Measurements from ENCODE around the gene GPRIN1. TPM values are rescaled to one million over a fixed set of nuclear protein-coding genes. Genes with fewer than 3 reads are reported as not detected.

GPRIN1 gene
- total and polyA plus RNA-seq, 2 donors (not counting 1 experiment from before 2014, with no cell fraction given), result 1.9 to 6.3 TPM

DNA sequence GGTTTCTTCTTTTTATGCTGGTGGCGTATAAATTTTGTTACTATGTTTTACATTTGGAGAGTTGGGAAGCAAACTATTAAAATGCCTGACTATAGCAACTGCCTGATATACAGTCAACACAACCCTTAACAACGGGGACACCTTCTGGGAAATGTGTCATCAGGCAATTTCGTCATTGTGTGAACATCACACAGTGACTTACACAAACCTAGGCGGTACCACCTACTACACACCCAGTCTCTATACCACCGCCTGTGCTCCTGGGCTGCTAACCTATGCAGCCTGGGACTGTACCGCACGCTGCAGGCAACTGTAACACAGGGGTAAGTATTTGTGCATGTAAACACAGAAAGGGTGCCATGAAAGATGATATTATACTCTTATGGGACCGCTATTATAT lies 62.2 kb downstream of the GPRIN1 start:
- Histone ChIP-seq H3K4me1 (ENCODE audit: control insufficient read depth, extremely low read depth, insufficient read depth, low read length) (peaks cover 5% of the 10 kb centered on the region), H3K4me3 (replicated peaks in 1 of 4; ENCODE audit: control extremely low read depth in 1 of 4, insufficient read depth in 1 of 4, low read depth in 3 of 4, low read length in 4 of 4) (no peak overlapping the region), H3K27ac (ENCODE audit: insufficient read depth, low read length) (no peak overlapping the region), H3K36me3 (ENCODE audit: control insufficient read depth, insufficient read depth, low read length) (no peaks in the 10 kb centered on the region), H3K9me3 (ENCODE audit: control insufficient read depth, insufficient read depth, low read depth, low read length) (no peaks in the 10 kb centered on the region), H3K27me3 (ENCODE audit: control insufficient read depth, insufficient read depth, low read length) (no peaks in the 10 kb centered on the region), H3K4me2 (ENCODE audit: extremely low read depth, insufficient read depth, low read length) (no peak overlapping the region), H3K9ac (ENCODE audit: insufficient read depth, low read length) (no peak overlapping the region), H4K20me1 (ENCODE audit: control insufficient read depth, extremely low read depth, insufficient read depth, low read length) (no peaks in the 10 kb centered on the region), H2AFZ (ENCODE audit: low read length) (no peak overlapping the region), H3K79me2 (ENCODE audit: control insufficient read depth, insufficient read depth, low read length) (no peaks in the 10 kb centered on the region)
- no peak for DNase-seq (ENCODE audit: low read depth in 2 of 2)
- no peak for TF ChIP-seq EZH2 (IDR thresholded peaks at IDR 0.05; ENCODE audit: low read length, missing control alignments)
- TF ChIP-seq, protein P1, sequence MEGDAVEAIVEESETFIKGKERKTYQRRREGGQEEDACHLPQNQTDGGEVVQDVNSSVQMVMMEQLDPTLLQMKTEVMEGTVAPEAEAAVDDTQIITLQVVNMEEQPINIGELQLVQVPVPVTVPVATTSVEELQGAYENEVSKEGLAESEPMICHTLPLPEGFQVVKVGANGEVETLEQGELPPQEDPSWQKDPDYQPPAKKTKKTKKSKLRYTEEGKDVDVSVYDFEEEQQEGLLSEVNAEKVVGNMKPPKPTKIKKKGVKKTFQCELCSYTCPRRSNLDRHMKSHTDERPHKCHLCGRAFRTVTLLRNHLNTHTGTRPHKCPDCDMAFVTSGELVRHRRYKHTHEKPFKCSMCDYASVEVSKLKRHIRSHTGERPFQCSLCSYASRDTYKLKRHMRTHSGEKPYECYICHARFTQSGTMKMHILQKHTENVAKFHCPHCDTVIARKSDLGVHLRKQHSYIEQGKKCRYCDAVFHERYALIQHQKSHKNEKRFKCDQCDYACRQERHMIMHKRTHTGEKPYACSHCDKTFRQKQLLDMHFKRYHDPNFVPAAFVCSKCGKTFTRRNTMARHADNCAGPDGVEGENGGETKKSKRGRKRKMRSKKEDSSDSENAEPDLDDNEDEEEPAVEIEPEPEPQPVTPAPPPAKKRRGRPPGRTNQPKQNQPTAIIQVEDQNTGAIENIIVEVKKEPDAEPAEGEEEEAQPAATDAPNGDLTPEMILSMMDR (conservative IDR thresholded peaks at IDR 0.05 in 1 of 2, IDR thresholded peaks at IDR 0.05 in 1 of 2; ENCODE audit: low read depth in 1 of 2, low read length in 2 of 2), result no peak

Other genes with a start within 250 kb of the GPRIN1 start
- 59.1 and 89.5 TPM in 2 replicates for gene KIAA1191, start 248.4 kb downstream of the GPRIN1 start, total RNA-seq
- gene KIAA1191, start 248.4 kb downstream of the GPRIN1 start, polyA plus RNA-seq, result 101 and 107 TPM in 2 replicates
- 9.8 and 11.1 TPM in 2 replicates for gene ARL10, start 244.7 kb downstream of the GPRIN1 start, total RNA-seq
- gene ARL10, start 244.7 kb downstream of the GPRIN1 start, polyA plus RNA-seq, result 3.0 and 3.4 TPM in 2 replicates
- gene NOP16, start 221.6 kb downstream of the GPRIN1 start, total RNA-seq, result 10.3 and 11.1 TPM in 2 replicates
- 26.3 and 49.7 TPM in 2 replicates for gene NOP16, start 221.6 kb downstream of the GPRIN1 start, polyA plus RNA-seq
- 41.6 and 54.7 TPM in 2 replicates for gene HIGD2A, start 221.4 kb downstream of the GPRIN1 start, total RNA-seq
- gene HIGD2A, start 221.4 kb downstream of the GPRIN1 start, polyA plus RNA-seq, result 77.6 and 94.9 TPM in 2 replicates
- 74.2 and 94.3 TPM in 2 replicates for gene CLTB, start 193.6 kb downstream of the GPRIN1 start, total RNA-seq
- gene CLTB, start 193.6 kb downstream of the GPRIN1 start, polyA plus RNA-seq, result 90.8 and 116 TPM in 2 replicates
- 35.4 and 38.5 TPM in 2 replicates for gene FAF2, start 161.8 kb downstream of the GPRIN1 start, total RNA-seq
- gene FAF2, start 161.8 kb downstream of the GPRIN1 start, polyA plus RNA-seq, result 54.7 and 55.5 TPM in 2 replicates
- gene RNF44, start 72.8 kb downstream of the GPRIN1 start, total RNA-seq, result 2.3 and 2.6 TPM in 2 replicates
- 1.4 and 2.4 TPM in 2 replicates for gene RNF44, start 72.8 kb downstream of the GPRIN1 start, polyA plus RNA-seq
- gene CDHR2, start 60.8 kb downstream of the GPRIN1 start, total RNA-seq, result under 0.01 TPM in 1 of 2 replicates, not detected in the other
- gene CDHR2, start 60.8 kb downstream of the GPRIN1 start, polyA plus RNA-seq, result not detected in 2 replicates
- 0.17 TPM in 1 of 2 replicates, not detected in the other for gene SNCB, start 20.4 kb upstream of the GPRIN1 start, total RNA-seq
- gene SNCB, start 20.4 kb upstream of the GPRIN1 start, polyA plus RNA-seq, result 0.22 and 2.3 TPM in 2 replicates
- not detected in 2 replicates for gene EIF4E1B, start 20.5 kb upstream of the GPRIN1 start, total RNA-seq
- gene EIF4E1B, start 20.5 kb upstream of the GPRIN1 start, polyA plus RNA-seq, result not detected in 2 replicates
- 29.0 and 35.2 TPM in 2 replicates for gene TSPAN17, start 37.3 kb upstream of the GPRIN1 start, total RNA-seq
- 34.8 and 43.5 TPM in 2 replicates for gene TSPAN17, start 37.3 kb upstream of the GPRIN1 start, polyA plus RNA-seq
- not detected in 2 replicates for gene UNC5A, start 200.4 kb upstream of the GPRIN1 start, total RNA-seq
- 0.01 TPM in 1 of 2 replicates, not detected in the other for gene UNC5A, start 200.4 kb upstream of the GPRIN1 start, polyA plus RNA-seq

Measured in fibroblast of lung (primary cell).